ENCODE results near the gene POGK. TPM values are rescaled to one million over a fixed set of nuclear protein-coding genes. Genes with fewer than 3 reads are reported as not detected.
A peak's percentile ranks its signal among the peaks of the same experiment; 100 is the strongest.

Gene POGK
- total and polyA plus RNA-seq, 2 experiments from 2014 or later, result 10.9 to 31.4 TPM

- peaks cover 8% of the 10 kb centered on the region for H3K4me1 ChIP-seq (ENCODE audit: insufficient read depth)
- peaks cover 18% of the 10 kb centered on the region for H4K20me1 ChIP-seq (replicated peaks; ENCODE audit: insufficient read depth)
- H3K4me3 Mint-ChIP-seq, result no peak overlapping the region
- H3K36me3 ChIP-seq (ENCODE audit: insufficient read depth), result peaks cover 27% of the 10 kb centered on the region
- H3K4me2 ChIP-seq, result no peak overlapping the region
- H3K27ac Mint-ChIP-seq, result peak overlapping the region; percentile 57; the same call in 1 of the 2 replicates
- H3K9me2 ChIP-seq (ENCODE audit: insufficient read depth), result no peaks in the 10 kb centered on the region
- H3K9me3 Mint-ChIP-seq, result no peaks in the 10 kb centered on the region
- DNase-seq (ENCODE audit: low spot score), result peak; percentile 40
- H3F3A ChIP-seq (replicated peaks; ENCODE audit: low read depth), result no peaks in the 10 kb centered on the region
- H3K79me2 ChIP-seq (replicated peaks; ENCODE audit: insufficient read depth), result peaks cover 11% of the 10 kb centered on the region; the same call in 1 of the 2 replicates
- no peak overlapping the region for H3K4me3 ChIP-seq
- no peak overlapping the region for H3K27ac ChIP-seq (ENCODE audit: low read depth)
- no peak overlapping the region for H2AFZ ChIP-seq
- peaks cover 66% of the 10 kb centered on the region for H3K36me3 Mint-ChIP-seq (ENCODE audit: low read depth)
- H3K27me3 ChIP-seq (ENCODE audit: insufficient read depth), result no peaks in the 10 kb centered on the region
- ATAC-seq, result peak; percentile 76
- TF ChIP-seq EZH2 (IDR thresholded peaks at IDR 0.05; ENCODE audit: low read depth, unreplicated experiment) (no peak), ZNF462 (CRISPR knock-in tag; IDR thresholded peaks at IDR 0.05) (peak; percentile 92)
- H3K4me1 Mint-ChIP-seq, result peaks cover 32% of the 10 kb centered on the region
- peaks cover 5% of the 10 kb centered on the region for H3K27me3 Mint-ChIP-seq (ENCODE audit: insufficient read depth, low read depth, poor library complexity)
Measured at GRCh38 chr1:166859597-166859996, 20.3 kb downstream of the POGK start.

GRCh38 chr1:166865926-166866325, 26.7 kb downstream of the POGK start:
- H3K27ac ChIP-seq (ENCODE audit: low read depth), result no peak overlapping the region
- no peaks in the 10 kb centered on the region for H3K9me2 ChIP-seq (ENCODE audit: insufficient read depth)
- no peak overlapping the region for H3K27ac Mint-ChIP-seq
- peaks cover 46% of the 10 kb centered on the region for H3K79me2 ChIP-seq (replicated peaks; ENCODE audit: insufficient read depth)
- H3F3A ChIP-seq (replicated peaks; ENCODE audit: low read depth), result no peaks in the 10 kb centered on the region
- H3K4me1 Mint-ChIP-seq, result peaks cover 19% of the 10 kb centered on the region; the same call in 2 of the 3 replicates
- H3K36me3 Mint-ChIP-seq (ENCODE audit: low read depth), result peaks cover 72% of the 10 kb centered on the region
- no peaks in the 10 kb centered on the region for H3K9me3 Mint-ChIP-seq
- no peak overlapping the region for H3K4me3 Mint-ChIP-seq
- no peak overlapping the region for H3K4me2 ChIP-seq
- H3K27me3 Mint-ChIP-seq (ENCODE audit: insufficient read depth, low read depth, poor library complexity), result no peaks in the 10 kb centered on the region
- no peaks in the 10 kb centered on the region for H3K27me3 ChIP-seq (ENCODE audit: insufficient read depth)
- ATAC-seq (no peak), DNase-seq (ENCODE audit: low spot score) (no peak)
- no peak overlapping the region for H3K4me3 ChIP-seq
- no peaks in the 10 kb centered on the region for H3K4me1 ChIP-seq (ENCODE audit: insufficient read depth)
- no peak overlapping the region for H2AFZ ChIP-seq
- H3K36me3 ChIP-seq (ENCODE audit: insufficient read depth), result peaks cover 17% of the 10 kb centered on the region; the same call in 1 of the 2 replicates
- peaks cover 17% of the 10 kb centered on the region for H4K20me1 ChIP-seq (replicated peaks; ENCODE audit: insufficient read depth)
- TF ChIP-seq CTCF (conservative IDR thresholded peaks at IDR 0.05; ENCODE audit: low read depth in 2 of 2) (no peak), ZNF331 (CRISPR knock-in tag; IDR thresholded peaks at IDR 0.05; ENCODE audit: low read depth) (no peak), REST (IDR thresholded peaks at IDR 0.05; ENCODE audit: unreplicated experiment) (no peak), POLR2AphosphoS5 (IDR thresholded peaks at IDR 0.05; ENCODE audit: low read depth) (no peak), ZNF114 (CRISPR knock-in tag; IDR thresholded peaks at IDR 0.05) (no peak), ETS1 (IDR thresholded peaks at IDR 0.05) (no peak), EZH2 (IDR thresholded peaks at IDR 0.05; ENCODE audit: low read depth, unreplicated experiment) (no peak), EZH2phosphoT487 (IDR thresholded peaks at IDR 0.05; ENCODE audit: unreplicated experiment) (no peak)
